ENCODE measurements around the gene DET1. TPM values are rescaled to one million over a fixed set of nuclear protein-coding genes. Genes with fewer than 3 reads are reported as not detected.
A peak's percentile ranks its signal among the peaks of the same experiment; 100 is the strongest.
"Not testable (repeated sequence)": the region's sequence is repeated elsewhere in the genome, so short reads cannot be mapped to it uniquely, and the experiment has no call there.

DET1 gene
- 1 to 10 TPM; 1.3 to 4.0 TPM for total RNA-seq

DNA sequence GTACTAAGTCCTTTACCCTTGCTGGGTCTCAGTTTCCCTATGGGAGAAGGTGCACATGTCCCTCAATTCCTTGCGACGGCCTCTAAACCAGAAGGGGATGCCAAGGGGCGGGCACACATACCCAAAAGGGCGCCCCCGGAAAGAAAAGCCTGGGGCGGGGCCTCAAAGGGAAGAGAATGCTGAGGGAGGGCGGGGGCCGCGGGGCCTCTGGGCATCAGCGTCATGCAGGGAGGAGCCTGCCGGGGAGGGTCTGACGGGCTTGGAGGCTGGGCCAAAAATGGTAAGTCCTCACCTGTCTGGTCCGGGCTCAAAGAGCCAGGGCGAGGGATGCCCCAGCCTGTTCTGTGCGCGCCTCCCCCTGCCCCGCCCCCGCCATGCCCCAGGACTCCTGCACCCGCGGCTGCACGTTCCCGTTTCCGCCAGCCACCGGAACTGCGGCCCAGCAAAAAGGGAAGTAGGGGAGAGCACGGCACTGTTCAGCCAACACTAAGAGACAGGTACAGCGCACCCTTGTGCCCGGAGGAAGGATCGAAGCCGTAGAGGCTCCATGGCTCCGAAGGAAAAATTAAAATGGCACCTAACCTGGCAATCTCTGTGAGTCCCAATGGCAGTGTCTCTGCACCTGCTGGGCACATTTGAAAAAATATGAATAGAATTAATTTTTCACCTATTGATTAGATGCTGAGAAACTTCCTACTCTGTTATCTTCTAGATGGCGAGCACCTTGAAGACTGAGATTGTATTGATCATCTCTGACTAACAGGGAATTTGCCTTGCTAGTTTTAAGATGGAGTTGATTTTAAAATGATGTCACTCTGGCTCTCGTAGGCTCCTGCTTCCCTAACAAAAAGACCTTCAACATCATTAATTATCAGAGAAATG lies at the start of gene DET1:
Gene DET1, minus strand, starts transcription at position 434 of the 882 bp plus-strand sequence. CDS start 14,976 bp downstream, outside the sequence.
- ATAC-seq = peak; percentile 97 to 98
- H3K9me3 Mint-ChIP-seq = peaks cover 4 to 5% of the 10 kb centered on the region in 2 donors
- peak within 1 kb of the TSS in 1 of 2 donors; percentile 94 for H3K27ac Mint-ChIP-seq
- DNase-seq (ENCODE audit: low spot score in 2 of 2) = peak; percentile 88 to 96
- peaks cover 6 to 7% of the 10 kb centered on the region in 2 donors for H3K36me3 Mint-ChIP-seq

DNA sequence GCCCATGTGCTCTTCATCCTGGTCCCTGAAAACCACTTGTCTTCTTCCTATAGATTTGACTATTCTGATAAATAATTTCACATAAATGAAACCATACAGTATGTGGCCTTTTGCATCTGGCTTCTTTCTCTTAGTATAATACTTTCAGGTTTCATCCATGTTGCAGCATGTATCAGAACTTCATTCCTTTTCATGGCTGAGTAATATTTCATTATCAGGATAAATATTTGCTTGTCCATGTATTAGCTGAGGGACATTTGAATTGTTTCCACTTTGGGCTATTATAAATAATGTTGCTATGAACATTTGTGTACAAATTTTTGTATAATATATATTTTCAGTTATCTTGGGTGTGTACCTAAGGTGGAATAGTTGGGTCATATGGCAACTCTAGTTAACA lies 44.9 kb upstream of the DET1 start:
- H3K27ac Mint-ChIP-seq = no peak overlapping the region
- DNase-seq (ENCODE audit: low spot score in 2 of 2) = no peak
- no peaks in the 10 kb centered on the region for H3K9me3 Mint-ChIP-seq
- no peaks in the 10 kb centered on the region for H3K36me3 Mint-ChIP-seq
- no peak for ATAC-seq

DNA sequence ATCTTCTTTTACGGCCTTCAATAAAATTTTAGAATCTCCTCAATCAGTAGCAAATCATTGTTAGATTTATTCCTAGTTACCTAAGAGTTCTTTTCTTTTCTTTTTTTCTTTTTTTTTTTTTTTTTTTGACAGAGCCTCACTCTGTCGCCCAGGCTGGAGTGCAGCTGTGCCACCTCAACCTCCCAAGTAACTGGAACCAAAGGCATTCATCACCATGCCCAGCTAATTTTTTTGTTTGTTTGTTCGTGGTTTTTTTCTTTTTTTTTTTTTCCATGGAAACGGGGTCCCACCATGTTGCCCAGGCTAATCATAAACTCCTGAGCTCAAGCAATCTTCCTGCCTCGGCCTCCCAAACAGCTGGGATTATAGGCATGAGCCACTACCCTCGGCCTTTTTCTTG lies 44.3 kb upstream of the DET1 start:
- H3K36me3 Mint-ChIP-seq = no peaks in the 10 kb centered on the region
- H3K27ac Mint-ChIP-seq = no peak overlapping the region
- no peak for ATAC-seq
- DNase-seq (ENCODE audit: low spot score in 2 of 2) = no peak
- H3K9me3 Mint-ChIP-seq = no peaks in the 10 kb centered on the region

DNA sequence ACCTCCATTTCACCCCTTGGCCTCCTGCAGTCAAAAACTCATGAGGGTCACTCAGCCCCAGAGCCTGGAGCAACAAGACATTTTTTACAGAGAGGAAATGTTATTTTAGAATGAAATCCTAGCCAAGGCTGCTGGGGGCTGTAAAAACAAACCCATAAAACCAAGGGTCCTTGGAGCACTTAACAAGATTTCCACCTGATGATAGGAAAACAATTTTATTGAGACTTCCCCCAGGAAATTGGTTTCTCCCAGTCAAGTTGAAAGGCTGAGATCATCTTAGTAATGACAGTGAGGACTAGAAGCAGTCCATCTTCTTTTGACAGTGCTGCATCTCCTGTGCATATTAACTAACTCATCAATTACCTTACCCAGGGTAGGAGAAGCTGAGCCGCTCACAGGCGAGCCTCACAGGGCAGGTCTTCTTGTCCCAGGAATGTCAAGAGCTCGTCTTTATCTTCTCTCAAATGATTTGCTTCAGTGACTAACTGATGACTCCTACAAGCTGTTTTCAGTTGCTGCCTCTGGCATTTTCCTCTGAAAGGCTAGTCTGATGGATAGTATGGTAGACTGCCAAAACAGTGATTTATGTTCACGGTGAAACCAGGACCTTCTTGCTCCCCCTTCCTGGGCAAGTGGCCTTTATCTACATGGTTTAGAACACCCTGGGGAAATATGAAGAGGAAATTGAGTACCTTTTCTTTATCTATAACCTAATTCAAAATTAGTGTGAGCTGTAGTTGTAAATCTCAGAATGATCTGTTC lies 40.1 kb upstream of the DET1 start:
- no peak for ATAC-seq
- H3K36me3 Mint-ChIP-seq = no peaks in the 10 kb centered on the region
- DNase-seq (ENCODE audit: low spot score in 2 of 2) = no peak
- H3K27ac Mint-ChIP-seq = no peak overlapping the region
- no peaks in the 10 kb centered on the region for H3K9me3 Mint-ChIP-seq

DNA sequence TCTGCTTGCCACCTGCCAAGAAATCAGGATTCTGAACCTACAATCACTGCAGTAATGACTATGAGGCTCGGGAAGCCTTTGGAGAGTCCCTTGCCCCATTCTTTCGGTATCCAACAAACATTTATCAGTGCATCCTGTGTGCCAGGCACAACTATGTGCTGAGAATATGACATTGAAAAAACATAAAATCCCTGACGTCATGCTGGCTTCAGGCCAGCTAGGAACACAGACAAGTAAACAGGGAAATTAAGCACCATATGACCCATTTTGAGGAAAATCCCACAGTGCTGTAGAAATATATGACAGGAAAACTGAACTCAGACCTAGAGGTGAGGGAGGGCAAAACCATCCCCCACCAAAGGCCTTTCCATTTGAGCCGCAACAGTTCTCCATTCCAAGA lies 34.1 kb upstream of the DET1 start:
- H3K27ac Mint-ChIP-seq = no peak overlapping the region
- no peak for DNase-seq (ENCODE audit: low spot score in 2 of 2)
- no peaks in the 10 kb centered on the region for H3K36me3 Mint-ChIP-seq
- no peak for ATAC-seq
- H3K9me3 Mint-ChIP-seq = no peaks in the 10 kb centered on the region

DNA sequence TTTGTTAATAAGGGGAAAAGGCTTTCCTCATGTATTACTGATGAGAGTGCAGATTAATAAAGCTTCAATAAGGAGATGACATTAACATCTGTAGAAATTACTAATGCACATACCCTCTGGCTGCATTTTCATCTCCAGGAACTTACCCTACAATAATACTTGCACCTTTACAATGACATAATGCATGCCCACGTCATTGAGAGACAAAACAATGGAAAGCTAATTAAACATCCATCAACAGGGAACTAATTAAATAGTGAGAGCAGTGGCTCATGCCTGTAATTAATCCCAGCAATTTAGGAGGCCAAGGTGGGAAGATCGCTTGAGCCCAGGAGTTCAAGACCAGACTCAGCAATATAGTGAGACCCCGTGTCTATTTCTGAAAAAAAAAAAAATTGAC lies 32.8 kb upstream of the DET1 start:
- H3K27ac Mint-ChIP-seq = no peak overlapping the region
- ATAC-seq (no peak), DNase-seq (ENCODE audit: low spot score in 2 of 2) (no peak)
- no peaks in the 10 kb centered on the region for H3K36me3 Mint-ChIP-seq
- no peaks in the 10 kb centered on the region for H3K9me3 Mint-ChIP-seq

DNA sequence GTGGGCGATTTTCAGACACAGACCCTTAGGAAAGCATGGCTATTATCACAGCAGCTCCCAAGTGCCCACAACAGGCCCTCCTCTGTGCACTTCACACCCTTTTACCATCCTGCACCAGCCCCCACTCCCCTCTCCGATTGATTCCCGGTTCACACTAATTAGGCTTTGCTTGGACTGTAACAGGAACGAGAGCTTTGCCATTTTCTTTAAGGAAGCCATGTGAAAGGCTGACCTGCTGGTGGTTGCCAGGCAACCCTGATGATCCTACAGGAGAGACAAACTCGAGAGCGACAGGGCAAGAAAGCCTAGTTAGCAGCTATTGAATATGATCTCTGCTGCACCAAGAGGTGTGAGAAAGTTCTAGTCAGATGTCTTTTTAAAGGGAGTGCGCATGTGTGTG lies 28.2 kb upstream of the DET1 start:
- H3K36me3 Mint-ChIP-seq = no peaks in the 10 kb centered on the region
- no peak overlapping the region for H3K27ac Mint-ChIP-seq
- ATAC-seq (no peak), DNase-seq (ENCODE audit: low spot score in 2 of 2) (no peak)
- H3K9me3 Mint-ChIP-seq = no peaks in the 10 kb centered on the region

DNA sequence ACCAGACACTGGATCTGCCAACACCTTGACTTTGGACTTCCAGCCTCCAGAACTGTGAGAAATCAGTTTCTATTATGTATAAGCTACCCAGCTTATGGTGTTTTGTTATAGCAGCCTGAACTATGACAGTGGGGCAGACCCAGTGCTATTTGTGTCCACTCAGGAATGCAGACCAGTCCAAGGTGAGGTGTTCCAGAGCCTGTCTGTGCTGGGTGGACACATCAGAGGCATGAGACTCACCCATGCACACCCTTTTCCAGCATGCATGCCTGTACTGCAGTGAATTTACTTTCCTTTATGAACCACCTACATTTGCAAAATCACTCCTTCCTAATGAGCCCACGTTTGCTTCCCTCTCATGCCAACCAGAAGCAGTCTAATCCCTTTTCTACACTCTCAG lies 27.6 kb upstream of the DET1 start:
- no peak for ATAC-seq
- no peak for DNase-seq (ENCODE audit: low spot score in 2 of 2)
- Mint-ChIP-seq H3K9me3 (no peaks in the 10 kb centered on the region), H3K36me3 (no peaks in the 10 kb centered on the region), H3K27ac (no peak overlapping the region)

DNA sequence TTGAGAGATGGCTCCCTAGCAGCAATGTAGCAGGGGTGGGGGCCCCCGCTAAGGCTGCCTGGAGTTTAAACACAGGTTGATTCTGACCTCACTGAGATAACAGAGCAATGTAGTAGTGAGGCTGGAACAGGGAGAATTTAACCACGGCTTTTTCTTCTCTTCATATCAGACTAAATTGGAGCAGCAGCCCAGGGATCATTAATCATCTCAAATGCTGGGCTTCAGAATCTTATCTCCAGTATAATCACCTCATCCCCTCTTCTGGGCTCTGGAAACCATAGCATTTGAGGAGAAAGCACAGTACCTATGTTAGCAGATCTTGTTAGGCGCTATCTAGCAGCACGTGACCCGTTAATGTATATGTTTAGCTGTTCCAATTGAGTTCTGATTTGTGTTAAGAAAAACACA lies 25.4 kb upstream of the DET1 start:
- Mint-ChIP-seq H3K36me3 (no peaks in the 10 kb centered on the region), H3K9me3 (no peaks in the 10 kb centered on the region), H3K27ac (no peak overlapping the region)
- no peak for ATAC-seq
- DNase-seq (ENCODE audit: low spot score in 2 of 2) = no peak

DNA sequence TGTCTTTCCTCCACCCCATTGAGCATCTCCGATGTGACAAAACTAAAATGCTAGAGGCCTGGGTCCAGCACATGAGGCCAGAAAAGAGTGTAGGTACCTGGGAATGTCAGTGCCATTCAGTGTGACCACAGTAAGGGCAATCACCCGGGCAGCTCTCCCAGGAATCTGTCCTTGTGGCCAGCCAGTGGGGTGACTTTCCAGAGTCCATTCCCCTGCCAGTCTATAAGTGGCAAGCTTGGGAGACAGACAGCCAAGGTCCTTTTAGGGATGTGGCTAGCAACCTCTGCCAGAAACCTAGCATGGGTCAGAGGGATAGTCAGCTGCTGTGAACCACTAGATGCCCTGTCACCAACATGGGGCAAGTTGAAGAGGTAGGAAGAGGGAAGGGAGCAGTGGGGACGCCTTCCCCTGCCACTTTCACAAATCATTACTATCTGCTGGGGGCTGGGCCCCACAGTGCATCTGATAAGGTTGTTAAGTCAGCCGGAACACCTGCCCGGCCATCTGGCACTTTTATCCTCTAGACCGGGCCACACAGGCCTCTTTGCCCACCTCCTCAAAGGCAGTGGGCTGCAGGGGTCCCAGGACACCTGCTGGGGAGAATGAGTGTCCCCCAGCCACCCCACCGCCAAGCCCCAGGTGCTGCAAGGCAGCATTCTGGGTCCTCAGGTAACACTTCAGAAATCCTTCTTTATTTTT lies 24.8 kb upstream of the DET1 start:
- DNase-seq (ENCODE audit: low spot score in 2 of 2) (no peak), ATAC-seq (no peak)
- H3K27ac Mint-ChIP-seq = no peak overlapping the region
- H3K9me3 Mint-ChIP-seq = no peaks in the 10 kb centered on the region
- H3K36me3 Mint-ChIP-seq = no peaks in the 10 kb centered on the region

DNA sequence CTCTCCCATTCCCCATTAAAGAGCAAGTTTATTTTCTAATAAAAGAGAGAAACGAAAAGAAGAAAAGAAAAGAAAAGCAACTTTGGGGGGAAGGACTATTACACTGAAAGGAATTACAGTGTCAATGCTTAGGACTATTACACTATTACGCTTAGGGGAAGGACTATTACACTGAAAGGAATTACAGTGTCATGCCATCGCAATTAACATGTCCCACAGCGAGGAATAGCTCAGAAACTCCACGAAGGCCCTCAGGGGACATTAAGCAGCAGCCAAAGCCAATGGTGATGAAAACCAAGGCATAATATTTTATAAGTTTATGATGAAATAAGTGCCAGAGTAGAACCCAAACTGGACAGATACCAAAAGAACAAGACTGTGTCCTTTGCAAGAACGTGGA lies 22.1 kb upstream of the DET1 start:
- ATAC-seq (no peak), DNase-seq (ENCODE audit: low spot score in 2 of 2) (no peak)
- Mint-ChIP-seq H3K36me3 (no peaks in the 10 kb centered on the region), H3K27ac (peak overlapping the region in 1 of 2 donors; percentile 9), H3K9me3 (no peaks in the 10 kb centered on the region)

DNA sequence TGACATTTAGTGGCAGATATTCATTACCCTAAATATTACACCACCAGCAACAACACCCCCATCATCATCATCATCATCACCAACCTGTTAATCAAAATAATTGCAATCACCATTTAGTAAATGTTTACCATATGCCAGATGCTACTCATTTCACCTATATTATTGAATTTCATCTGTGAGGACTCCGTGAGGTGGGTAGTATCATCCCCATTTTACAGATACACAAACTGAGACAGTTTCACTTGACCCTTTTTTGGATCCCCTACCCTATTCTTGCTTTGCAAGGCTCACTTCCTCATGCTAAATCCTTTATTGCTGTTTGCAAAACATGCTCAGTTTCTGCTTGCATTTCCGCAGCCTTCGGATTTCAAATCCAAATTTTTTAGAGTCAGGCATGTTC lies 18.3 kb upstream of the DET1 start:
- no peaks in the 10 kb centered on the region for H3K36me3 Mint-ChIP-seq
- DNase-seq (ENCODE audit: low spot score in 2 of 2) (no peak), ATAC-seq (no peak)
- H3K9me3 Mint-ChIP-seq = no peaks in the 10 kb centered on the region
- no peak overlapping the region for H3K27ac Mint-ChIP-seq

DNA sequence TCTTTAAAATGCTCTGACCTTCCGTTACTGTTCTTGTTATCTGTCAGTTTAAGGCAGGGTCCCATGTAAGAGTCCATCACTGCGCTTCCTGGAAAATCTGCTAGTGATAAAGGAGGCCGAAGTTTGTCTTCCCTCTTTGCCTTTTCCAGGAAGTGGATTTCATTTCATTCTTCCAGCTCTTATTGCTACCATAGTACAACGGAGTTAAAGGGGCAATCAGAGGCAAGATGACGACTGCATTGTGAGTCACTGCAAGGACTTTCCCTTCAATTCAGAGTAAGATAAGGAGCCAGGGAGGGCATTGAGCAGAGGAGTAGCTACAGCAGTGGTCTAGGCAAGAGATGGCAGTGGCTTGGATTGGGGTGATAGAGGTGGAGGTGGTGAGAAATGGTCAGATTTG lies 17.2 kb upstream of the DET1 start:
- ATAC-seq = no peak
- Mint-ChIP-seq H3K9me3 (peaks cover 0 to 4% of the 10 kb centered on the region in 2 donors), H3K27ac (no peak overlapping the region), H3K36me3 (peaks cover 5 to 7% of the 10 kb centered on the region in 2 donors)
- no peak for DNase-seq (ENCODE audit: low spot score in 2 of 2)

DNA sequence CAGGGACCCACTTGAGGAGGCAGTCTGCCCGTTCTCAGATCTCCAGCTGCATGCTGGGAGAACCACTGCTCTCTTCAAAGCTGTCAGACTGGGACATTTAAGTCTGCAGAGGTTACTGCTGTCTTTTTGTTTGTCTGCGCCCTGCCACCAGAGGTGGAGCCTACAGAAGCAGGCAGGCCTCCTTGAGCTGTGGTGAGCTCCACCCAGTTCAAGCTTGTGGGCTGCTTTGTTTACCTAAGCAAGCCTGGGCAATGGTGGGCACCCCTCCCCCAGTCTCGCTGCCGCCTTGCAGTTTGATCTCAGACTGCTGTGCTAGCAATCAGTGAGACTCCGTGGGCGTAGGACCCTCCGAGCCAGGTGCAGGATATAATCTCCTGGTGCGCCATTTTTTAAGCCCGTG lies 13.1 kb upstream of the DET1 start:
- not testable (repeated sequence) for H3K27ac Mint-ChIP-seq; DNase-seq (ENCODE audit: low spot score in 2 of 2); ATAC-seq; H3K9me3 Mint-ChIP-seq
- peaks cover 6 to 18% of the 10 kb centered on the region in 2 donors for H3K36me3 Mint-ChIP-seq

DNA sequence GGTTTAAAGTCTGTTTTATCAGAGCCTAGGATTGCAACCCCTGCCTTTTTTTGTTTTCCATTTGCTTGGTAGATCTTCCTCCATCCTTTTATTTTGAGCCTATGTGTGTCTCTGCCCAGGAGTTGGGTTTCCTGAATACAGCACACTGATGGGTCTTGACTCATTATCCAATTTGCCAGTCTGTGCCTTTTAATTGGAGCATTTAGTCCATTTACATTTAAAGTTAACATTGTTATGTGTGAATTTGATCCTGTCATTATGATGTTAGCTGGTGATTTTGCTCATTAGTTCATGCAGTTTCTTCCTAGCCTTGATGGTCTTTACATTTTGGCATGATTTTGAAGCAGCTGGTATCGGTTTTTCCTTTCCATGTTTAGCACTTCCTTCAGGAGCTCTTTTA lies 11.5 kb upstream of the DET1 start:
- H3K36me3 Mint-ChIP-seq = peaks cover 6 to 18% of the 10 kb centered on the region in 2 donors
- H3K9me3 Mint-ChIP-seq; DNase-seq (ENCODE audit: low spot score in 2 of 2); H3K27ac Mint-ChIP-seq; ATAC-seq: not testable (repeated sequence)

DNA sequence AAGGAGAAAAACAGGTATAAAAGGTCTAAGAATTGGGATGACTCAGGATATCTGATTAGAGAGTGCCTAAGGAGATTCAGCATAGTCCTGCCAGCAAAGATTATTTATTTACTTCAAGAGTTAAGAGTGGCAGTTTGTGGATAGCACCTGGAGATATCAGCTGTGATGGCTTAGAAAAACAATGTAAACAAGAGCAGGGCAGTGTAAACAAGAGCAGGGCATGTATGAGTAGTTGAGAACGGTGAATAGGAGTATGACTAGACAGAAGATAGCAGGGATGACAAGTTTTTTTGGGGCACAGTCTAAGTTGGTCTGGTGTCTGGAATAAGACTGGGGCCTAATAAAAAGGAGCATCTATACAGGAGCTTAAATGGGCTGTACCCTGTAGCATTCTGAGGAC lies 1.5 kb upstream of the DET1 start:
- ATAC-seq, H3K36me3 Mint-ChIP-seq, H3K27ac Mint-ChIP-seq: not testable (repeated sequence)

More for the DNA sequence above, 1.5 kb upstream of the DET1 start:
- H3K9me3 Mint-ChIP-seq; DNase-seq (ENCODE audit: low spot score in 2 of 2): not testable (repeated sequence)

Measured in activated naive CD4-positive, alpha-beta T cell treated with anti-CD3 and anti-CD28 coated beads, Interleukin-2, amount 50 U/mL, for 72 hours (primary cell).